NT2/D1 (cell line): ENCODE results near the gene ECHDC1.

Source experiments
- SUZ12 ChIP-seq: IDR thresholded peaks from 2 replicates; pipeline ENCODE4 v1.6.1; 2011; ENCODE audit not compliant: insufficient read length, insufficient read depth; ENCODE audit errors: extremely low read depth
- YY1 ChIP-seq: IDR thresholded peaks from 2 replicates; pipeline ENCODE4 v1.6.1; 2011; ENCODE audit not compliant: insufficient read length, insufficient read depth
- ZNF274 ChIP-seq: IDR thresholded peaks from 2 replicates; pipeline ENCODE4 v1.6.1; 2011; ENCODE audit warnings: mild to moderate bottlenecking, low read depth, low read length

- TF ChIP-seq YY1 = no peak
- TF ChIP-seq SUZ12 = no peak
- no peak for TF ChIP-seq ZNF274
These were observed 33.3 kb upstream of the ECHDC1 start for GRCh38 chr6:127376685-127377084.
